DMS53 treated with DMSO at 0.1 percent for 48 hours (cell line): ENCODE measurements around the gene SYNPR.

Source experiments
- DNase-seq: peaks from one replicate; lab custom pipeline; 2025; ENCODE audit not compliant: unreplicated experiment; lab: John Stamatoyannopoulos, UW

Gene SYNPR

DNA sequence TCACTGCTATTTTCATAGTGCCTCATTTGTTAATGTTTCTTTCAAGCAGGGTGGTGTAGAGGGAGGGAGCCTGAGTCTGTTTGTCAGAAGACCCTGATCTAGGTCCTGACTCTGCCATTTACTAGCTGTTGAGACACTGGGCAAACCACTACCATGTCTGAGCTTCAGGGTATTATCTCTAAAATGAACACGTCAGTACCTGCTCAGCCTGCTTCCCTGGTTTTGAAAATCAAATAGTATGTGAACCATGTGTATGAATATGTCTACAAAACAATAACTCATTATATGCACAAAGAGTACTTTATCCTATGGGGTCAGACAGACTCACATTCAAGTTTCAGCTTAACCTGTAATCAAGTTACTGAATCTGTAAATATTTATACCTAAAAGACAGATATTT is 25.1 kb downstream of the SYNPR start:
- no peak for DNase-seq

DNA sequence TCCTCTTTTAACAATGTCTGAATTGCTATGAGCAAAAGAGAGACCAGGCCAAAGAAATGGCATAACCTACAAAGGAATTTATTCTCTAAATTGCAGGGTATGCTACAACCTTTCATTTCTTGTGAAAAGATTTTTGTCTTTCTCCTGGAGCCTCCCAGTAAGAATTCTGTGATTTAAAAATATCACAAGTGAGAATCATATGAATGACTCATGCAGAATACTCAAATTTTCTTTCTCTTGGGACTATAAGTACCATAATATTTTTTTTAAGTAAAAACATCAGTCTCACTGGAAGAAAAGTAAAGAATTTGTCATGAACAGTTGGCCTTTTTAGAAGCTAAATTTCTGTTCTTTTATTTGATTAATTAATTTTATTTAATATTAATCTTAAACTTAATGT is 26.3 kb downstream of the SYNPR start:
- DNase-seq, result no peak

GRCh38 chr3:63308072-63308471 is 30.0 kb downstream of the SYNPR start:
- DNase-seq, result no peak

GRCh38 chr3:63309768-63310167 is 31.7 kb downstream of the SYNPR start:
- DNase-seq, result no peak

DNA sequence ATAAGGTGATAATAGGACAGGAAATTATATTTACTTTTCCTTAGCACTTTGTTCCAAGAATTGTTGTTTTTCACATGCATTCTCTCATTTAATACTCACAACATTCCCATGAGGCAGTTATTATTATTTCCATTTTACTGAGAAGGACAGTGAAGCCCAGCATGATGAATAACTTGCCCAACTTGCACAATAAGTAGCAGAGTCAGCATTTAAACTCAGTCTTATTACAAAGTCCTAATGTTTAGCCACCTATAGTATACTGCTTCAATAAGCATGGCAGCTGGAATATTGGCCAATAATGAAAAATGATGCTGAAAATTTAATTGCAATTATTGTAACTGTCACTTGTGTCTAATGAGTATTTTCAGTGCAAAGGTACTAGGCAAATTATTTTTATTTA is 45.7 kb downstream of the SYNPR start:
- DNase-seq, result no peak

DNA sequence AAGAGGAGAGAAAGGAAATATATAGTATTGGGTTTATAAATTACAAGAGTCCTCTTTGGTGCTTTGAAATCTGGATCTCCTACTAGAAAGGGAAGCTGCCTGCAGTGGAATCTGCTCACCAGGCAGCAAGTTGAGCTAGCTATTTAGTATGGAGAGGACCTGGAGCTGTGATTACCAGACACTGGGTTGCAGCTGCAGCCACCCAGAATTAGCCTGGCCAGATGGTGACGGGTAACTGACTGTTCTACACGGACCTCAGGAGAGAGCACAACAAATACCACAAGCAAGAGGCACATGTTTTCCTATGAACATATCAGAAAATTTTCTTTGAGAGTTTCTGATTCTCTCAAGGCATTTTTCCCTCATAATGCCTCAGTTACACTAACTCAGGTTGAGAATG is 46.5 kb downstream of the SYNPR start:
- no peak for DNase-seq

- no peak for DNase-seq
Observed at GRCh38 chr3:63325386-63325785, 47.3 kb downstream of the SYNPR start.

- DNase-seq, result no peak
Observed at GRCh38 chr3:63328365-63328764, 50.3 kb downstream of the SYNPR start.

DNA sequence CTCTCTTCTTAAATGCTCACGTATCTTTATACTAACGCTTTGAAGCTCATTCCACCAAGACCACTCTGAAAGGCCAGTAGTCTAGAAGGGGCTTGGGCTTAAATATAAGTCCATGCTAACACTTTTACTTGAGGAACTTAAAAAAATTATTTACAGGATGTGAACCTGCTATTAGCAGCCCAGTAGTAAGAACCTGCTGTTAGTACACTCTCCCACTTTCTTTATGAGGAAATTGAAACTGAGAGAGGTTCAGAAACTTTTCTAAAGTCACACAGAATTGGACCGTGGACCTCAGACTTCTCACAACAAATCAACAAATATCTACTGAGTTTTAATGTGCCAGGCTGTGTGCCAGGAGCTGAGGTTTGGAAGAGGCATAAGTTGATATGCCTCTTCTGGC is 53.4 kb downstream of the SYNPR start:
- no peak for DNase-seq

- DNase-seq, result no peak
Observed at GRCh38 chr3:63333815-63334214, 55.7 kb downstream of the SYNPR start.

GRCh38 chr3:63338351-63338750 is 60.2 kb downstream of the SYNPR start:
- DNase-seq, result no peak

- DNase-seq, result peak; percentile 39
Observed at GRCh38 chr3:63343674-63344073, 65.6 kb downstream of the SYNPR start.

DNA sequence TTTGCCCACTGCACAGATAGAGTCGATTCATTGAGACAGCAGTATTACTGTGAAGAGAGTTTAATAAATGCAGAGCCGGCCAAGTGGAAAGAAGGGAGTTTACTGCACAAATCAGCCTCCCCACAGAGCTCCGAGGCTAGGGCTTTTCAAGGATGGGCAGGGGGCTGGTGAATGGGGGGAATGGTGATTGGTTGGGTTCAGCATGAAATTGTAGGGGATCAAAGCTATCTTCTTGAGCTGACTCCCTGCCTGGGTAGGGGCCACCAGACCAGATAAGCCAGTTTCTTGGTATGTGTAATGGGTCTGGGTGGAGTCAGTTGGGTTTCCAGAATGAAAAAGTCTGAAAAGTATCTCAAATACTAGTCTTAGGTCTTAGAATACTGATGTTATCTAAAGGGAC is 66.6 kb downstream of the SYNPR start:
- DNase-seq, result no peak

DNA sequence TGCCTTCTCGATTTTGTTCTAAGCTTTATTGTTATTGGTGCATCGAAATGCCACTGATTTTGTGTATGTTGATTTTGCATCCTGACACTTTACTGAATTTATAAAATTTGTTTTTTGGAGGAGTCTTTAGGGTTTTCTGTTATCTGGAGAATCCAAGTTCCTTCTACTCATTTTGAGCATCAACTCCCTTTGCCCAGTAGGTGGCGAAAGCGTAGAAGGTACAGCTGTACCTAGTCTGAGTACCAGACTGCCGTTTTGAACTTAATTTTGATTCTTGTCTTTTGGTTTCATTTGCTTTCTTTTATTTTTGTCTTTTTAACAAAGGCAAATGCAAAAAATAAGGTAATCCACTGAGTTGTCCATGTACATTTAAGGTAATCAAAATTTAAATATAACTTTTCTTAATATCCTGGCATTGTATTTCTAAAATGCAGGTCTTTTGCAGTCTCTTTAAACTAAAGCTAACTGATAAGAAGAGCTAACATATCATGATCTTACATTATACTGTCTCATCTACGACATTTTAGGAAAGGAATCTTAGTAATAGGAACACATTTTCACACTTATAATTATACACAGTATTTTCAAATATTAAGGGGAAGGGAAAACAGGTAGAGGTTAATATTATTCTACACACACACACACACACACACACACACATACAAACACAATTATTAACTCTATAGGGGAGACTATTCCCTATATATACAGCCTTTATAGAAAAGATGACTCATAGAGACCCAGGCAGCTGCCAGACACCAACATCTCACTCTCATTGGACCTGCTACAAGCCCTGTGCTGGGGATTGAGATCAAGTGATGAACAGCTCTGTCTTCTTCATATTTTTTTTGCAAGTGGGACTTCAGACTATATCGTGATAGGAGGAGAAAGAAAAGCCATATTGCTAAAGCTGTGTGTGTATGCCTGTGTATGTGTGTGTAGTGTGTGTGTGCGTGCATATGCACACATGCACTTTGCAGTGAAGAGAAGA is 71.8 kb downstream of the SYNPR start:
- DNase-seq, result peak; percentile 26

GRCh38 chr3:63351159-63352007 is 73.3 kb downstream of the SYNPR start:
- no peak for DNase-seq

DNA sequence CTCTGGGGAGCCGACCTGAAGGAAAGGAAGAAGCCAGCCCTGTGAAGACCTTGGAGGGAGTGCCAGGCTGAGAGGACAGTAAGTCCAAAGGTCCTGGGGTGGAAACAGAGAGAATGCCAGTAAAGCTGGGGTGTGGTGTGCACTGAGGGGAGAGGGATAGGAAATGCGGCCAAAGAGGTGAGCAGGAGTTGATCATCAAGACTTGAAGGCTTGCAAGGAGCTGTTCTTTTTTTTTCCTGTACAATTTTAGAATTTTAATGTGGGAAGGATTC is 73.8 kb downstream of the SYNPR start:
- no peak for DNase-seq

DNA sequence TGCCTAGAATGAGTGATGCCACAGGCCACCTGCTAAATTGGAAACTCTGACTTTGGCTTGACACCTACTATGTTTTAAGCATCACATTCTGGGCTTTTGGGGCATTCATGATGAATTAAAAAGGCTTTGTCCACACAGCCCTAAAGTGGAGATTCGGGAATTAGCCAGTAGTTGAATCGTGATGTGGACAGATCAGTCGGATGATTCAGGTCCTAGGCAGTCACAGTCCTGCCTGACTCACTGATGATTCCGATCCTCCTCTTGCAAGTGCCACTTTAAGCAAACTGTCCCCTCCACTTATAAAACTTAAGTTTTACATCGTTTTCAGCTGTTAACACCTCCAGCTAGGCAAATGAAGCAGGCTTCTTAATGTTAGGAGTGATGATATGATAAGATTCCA is 75.3 kb downstream of the SYNPR start:
- no peak for DNase-seq

GRCh38 chr3:63354160-63354559 is 76.1 kb downstream of the SYNPR start:
- no peak for DNase-seq

DNA sequence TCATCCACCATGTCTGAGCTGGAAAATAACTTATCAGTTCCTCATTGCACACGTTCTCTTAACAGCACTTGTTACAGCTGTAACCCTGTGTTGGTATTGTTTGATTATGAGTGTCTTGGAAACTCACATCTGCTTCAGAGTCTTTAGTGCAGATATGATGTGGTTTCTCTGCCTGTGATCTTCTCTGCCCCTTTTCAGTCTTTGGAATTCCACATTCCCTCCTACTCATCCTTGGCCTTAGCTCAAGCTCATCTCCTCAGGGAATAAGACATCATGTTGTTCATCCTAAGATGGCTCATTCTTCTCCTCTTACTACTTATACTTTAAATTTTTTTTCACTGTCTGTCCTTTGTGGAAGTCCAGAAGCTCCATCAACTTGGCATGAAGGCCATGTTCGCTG is 77.7 kb downstream of the SYNPR start:
- no peak for DNase-seq

- DNase-seq, result no peak
Observed at GRCh38 chr3:63364495-63364894, 86.4 kb downstream of the SYNPR start.

DNA sequence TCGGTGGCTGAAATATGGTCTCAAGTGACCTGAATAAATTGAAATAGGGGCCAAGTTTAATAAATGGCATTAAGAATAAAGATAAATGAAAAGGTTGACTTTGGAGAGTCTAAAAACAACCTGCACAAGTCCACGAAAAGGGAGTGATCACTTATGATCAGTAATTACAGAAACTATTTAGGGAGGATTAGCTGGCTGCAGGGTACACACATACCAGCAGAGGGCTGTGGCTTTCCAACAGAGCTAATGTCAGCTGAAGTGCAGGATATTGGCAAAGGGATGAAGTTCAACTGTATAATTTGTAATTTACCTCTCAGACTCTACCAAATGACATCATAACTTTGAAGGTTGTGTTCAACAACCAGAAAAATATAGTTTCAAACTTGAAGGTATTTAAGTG is 86.8 kb downstream of the SYNPR start:
- no peak for DNase-seq

DNA sequence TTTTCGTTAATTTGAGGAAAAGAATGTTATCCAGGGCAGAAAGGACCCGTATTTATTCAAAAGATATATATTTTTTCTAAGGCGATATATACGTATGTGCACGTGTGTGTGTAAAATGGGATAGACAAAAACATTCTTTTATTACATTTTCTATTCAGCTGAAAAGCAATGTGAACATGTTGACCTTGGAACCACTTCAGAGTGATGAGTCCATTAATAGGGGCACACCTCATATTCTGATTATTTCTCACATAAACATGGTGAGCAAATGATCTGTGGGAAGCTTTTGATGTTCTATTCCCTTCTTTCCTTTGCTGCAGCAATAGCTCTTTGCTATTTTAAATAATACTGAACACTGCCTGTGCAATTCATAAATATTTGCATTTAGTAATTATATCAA is 87.6 kb downstream of the SYNPR start:
- no peak for DNase-seq
